ENCODE measurements around the gene SLC7A8.

- TF ChIP-seq YY1 (IDR thresholded peaks at IDR 0.05; ENCODE audit: low read depth) (no peak), NFIC (IDR thresholded peaks at IDR 0.05) (no peak), EP300 (IDR thresholded peaks at IDR 0.05; ENCODE audit: borderline replicate concordance) (no peak), CEBPB (IDR thresholded peaks at IDR 0.05) (no peak), REST (IDR thresholded peaks at IDR 0.05; ENCODE audit: low read depth) (no peak)
These were observed 4.5 kb upstream of the SLC7A8 start for GRCh38 chr14:23187925-23188324.

Measured in Ishikawa (cell line).